Naive thymus-derived CD4-positive, alpha-beta T cell (primary cell): ENCODE measurements around the gene MRTFB. TPM values are rescaled to one million over a fixed set of nuclear protein-coding genes. Genes with fewer than 3 reads are reported as not detected.

Experiments used
- ATAC-seq: fragments of 150-1000 bp; cut with Tn5 transposase; 2 replicates; pipeline ENCODE4 v1.10.0; 2021; ENCODE audit warnings: mild to moderate bottlenecking, moderate library complexity
- CTCF ChIA-PET: fragments of 350-600 bp; sonication (Branson Sonifier 250); formaldehyde crosslinking; loops from one replicate; lab custom pipeline; 2021; ENCODE audit warnings: antibody characterized with exemption; lab: Charles Lee
- POLR2A ChIA-PET: fragments of 350-600 bp; sonication (Branson Sonifier 250); formaldehyde crosslinking; loops from one replicate; lab custom pipeline; 2021; ENCODE audit warnings: antibody characterized with exemption, inconsistent platforms; lab: Charles Lee
- DNase-seq, 9 donors: peaks; one replicate each; pipeline versions ENCODE4 v3.0.0 to v3.0.0-alpha.2; 2020 to 2022; ENCODE audit warnings: mixed read lengths in 1 of 9
- H3K27ac ChIP-seq: one replicate; pipeline ENCODE4 v1.7.0; 2013; ENCODE audit warnings: mild to moderate bottlenecking, low read depth, low read length, moderate library complexity
- H3K27me3 ChIP-seq, 2 donors: one replicate each; pipeline ENCODE4 v1.7.0; 2013; ENCODE audit warnings: low read length in 2 of 2, mild to moderate bottlenecking in 2 of 2, moderate library complexity in 2 of 2; ENCODE audit not compliant: control insufficient read depth in 2 of 2, insufficient read depth in 2 of 2
- H3K36me3 ChIP-seq, 3 experiments: 1 replicate in 2 of 3; 2 replicates in 1 of 3; pipeline ENCODE4 v1.7.0; 2013; ENCODE audit warnings: low read length in 3 of 3, mild to moderate bottlenecking in 3 of 3, moderate library complexity in 1 of 3; ENCODE audit not compliant: insufficient read depth in 3 of 3, control insufficient read depth in 2 of 3
- H3K4me1 ChIP-seq, 2 donors: one replicate each; pipeline ENCODE4 v1.7.0; 2013; ENCODE audit warnings: low read length in 2 of 2, mild to moderate bottlenecking in 2 of 2, moderate library complexity in 1 of 2; ENCODE audit not compliant: control insufficient read depth in 2 of 2, insufficient read depth in 2 of 2
- H3K4me3 ChIP-seq: 2 replicates; pipeline ENCODE4 v1.7.0; 2013; ENCODE audit warnings: mild to moderate bottlenecking, low read length
- H3K9me3 ChIP-seq, 3 experiments: 1 replicate in 2 of 3; 2 replicates in 1 of 3; pipeline ENCODE4 v1.7.0; 2013; ENCODE audit warnings: low read length in 3 of 3; ENCODE audit not compliant: control insufficient read depth in 2 of 3
- H3K27ac Mint-ChIP-seq, 9 donors: one replicate each; pipeline ENCODE4 v1.8.0; 2020 to 2022; ENCODE audit warnings: mixed read lengths in 9 of 9, mild to moderate bottlenecking in 8 of 9, moderate library complexity in 5 of 9, inconsistent platforms in 2 of 9
- H3K27me3 Mint-ChIP-seq, 5 donors: one replicate each; pipeline ENCODE4 v1.8.0; 2021 to 2022; ENCODE audit warnings: mixed read lengths in 5 of 5, mild to moderate bottlenecking in 1 of 5
- H3K36me3 Mint-ChIP-seq, 5 donors: one replicate each; pipeline ENCODE4 v1.8.0; 2020 to 2022; ENCODE audit warnings: mixed read lengths in 5 of 5, mild to moderate bottlenecking in 3 of 5, inconsistent platforms in 1 of 5
- H3K4me1 Mint-ChIP-seq, 7 donors: one replicate each; pipeline ENCODE4 v1.8.0; 2020 to 2022; ENCODE audit warnings: mixed read lengths in 7 of 7, mild to moderate bottlenecking in 3 of 7, inconsistent platforms in 1 of 7
- H3K4me3 Mint-ChIP-seq, 10 donors: one replicate each; pipeline ENCODE4 v1.8.0; 2020 to 2022; ENCODE audit warnings: mild to moderate bottlenecking in 10 of 10, mixed read lengths in 10 of 10, moderate library complexity in 6 of 10, inconsistent platforms in 2 of 10
- H3K9me3 Mint-ChIP-seq, 11 donors: one replicate each; pipeline ENCODE4 v1.8.0; 2020 to 2022; ENCODE audit warnings: mixed read lengths in 11 of 11, mild to moderate bottlenecking in 4 of 11, inconsistent platforms in 1 of 11, moderate library complexity in 1 of 11
- intact Hi-C, 2 donors: fragments of 100-400 bp; cut with micrococcal nuclease; formaldehyde crosslinking; loops; one replicate each; pipeline ENCODE4 v1.15.1; 2023
- polyA plus RNA-seq, 2 donors: library from polyadenylated mRNA; unstranded; fragments of 300-500 nt; fragmentation: Illumina TruSeq; gene quantifications; one replicate each; pipeline ENCODE4 v1.2.3, GENCODE V29; 2021
- total RNA-seq, 6 experiments: library from RNA in 5 of 6; stranded (reverse) in 5 of 6; gene quantifications; 1 replicate in 5 of 6; 2 replicates in 1 of 6; pipeline ENCODE4 v1.2.3 and lab custom pipeline; 2021 to 2026

Gene MRTFB
- total and polyA plus RNA-seq, 7 experiments from 2014 or later = 9.1 to 33.2 (median 25.4) TPM

DNA sequence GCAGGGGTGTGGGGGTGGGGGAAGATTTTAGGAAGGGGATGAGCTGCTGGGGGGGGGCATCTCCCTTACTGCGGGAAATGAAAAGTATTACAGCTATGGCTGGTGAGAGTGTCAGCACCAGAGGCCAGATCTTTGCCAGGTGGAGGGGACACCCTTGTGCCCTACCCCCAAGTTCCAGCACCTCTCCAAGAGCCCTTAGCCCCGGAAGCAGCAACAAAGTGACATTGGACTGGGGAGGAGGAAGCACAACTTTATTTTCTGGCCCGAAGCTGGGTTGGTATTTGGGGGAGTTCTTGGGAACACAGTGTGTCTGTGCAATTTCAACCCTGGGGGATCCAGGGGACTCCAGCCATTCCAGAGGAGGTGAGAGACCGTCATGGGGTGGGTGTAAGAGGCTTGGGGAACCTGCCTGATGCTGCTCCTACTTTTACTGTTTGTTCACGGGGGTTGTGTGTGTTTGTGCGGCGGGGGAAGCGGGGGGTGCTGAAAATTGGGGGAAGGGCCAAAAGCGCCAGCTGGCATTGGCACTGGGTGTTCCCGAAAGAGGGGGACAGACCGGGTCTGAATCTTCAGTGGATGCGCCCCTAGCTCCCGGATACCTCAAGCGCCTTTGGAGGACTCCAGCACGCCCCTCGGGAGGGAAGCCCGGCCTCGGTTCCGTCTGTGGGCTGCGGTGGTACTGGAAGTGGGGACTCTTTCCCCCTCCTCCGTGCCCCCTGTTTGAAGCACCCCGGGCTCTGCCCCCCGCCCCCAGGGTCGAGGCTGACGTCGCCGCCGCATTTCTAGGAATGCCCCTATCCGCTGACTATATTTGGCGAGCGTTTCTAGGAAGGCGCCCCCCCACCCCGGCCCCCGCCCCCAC lies 230.3 kb downstream of the MRTFB start:
- ATAC-seq (peak; percentile 36), DNase-seq (peak in 5 of 9 donors; percentile 22 to 63 (median 27))
- H3K27me3 Mint-ChIP-seq = peaks cover 0 to 43% (median 0%) of the 10 kb centered on the region in 5 donors
- peaks cover 7 to 8% of the 10 kb centered on the region in 2 donors for H3K4me1 ChIP-seq
- POLR2A ChIA-PET = interaction anchor here (1.0 to 1.5 kb wide), 3 partner anchors 8 to 305 kb away, joined by 3 to 8 read pairs (median 5); no protein-coding TSS in a partner anchor
- no peaks in the 10 kb centered on the region for H3K36me3 Mint-ChIP-seq
- H3K36me3 ChIP-seq = peaks cover 0 to 4% (median 0%) of the 10 kb centered on the region in 3 experiments
- H3K4me1 Mint-ChIP-seq = peaks cover 7 to 36% (median 31%) of the 10 kb centered on the region in 7 donors
- intact Hi-C loops = loop anchor here (1.0 to 10.0 kb wide), 12 partner anchors 8 to 331 kb away; partner anchors contain the start of genes BFAR (in 2 of the 2) and PARN (in 1 of the 2)
- peak overlapping the region; percentile 41 for H3K4me3 ChIP-seq
- CTCF ChIA-PET = interaction anchor here (0.8 to 2.8 kb wide), 6 partner anchors 8 to 228 kb away, joined by 3 to 12 read pairs (median 4); no protein-coding TSS in a partner anchor
- peak overlapping the region; percentile 83 to 91 (median 88) for H3K4me3 Mint-ChIP-seq
- no peaks in the 10 kb centered on the region for H3K9me3 Mint-ChIP-seq
- peak overlapping the region; percentile 45 for H3K27ac ChIP-seq
- peak overlapping the region; percentile 32 to 89 (median 79) for H3K27ac Mint-ChIP-seq
- no peaks in the 10 kb centered on the region for H3K27me3 ChIP-seq
- H3K9me3 ChIP-seq = no peaks in the 10 kb centered on the region

DNA sequence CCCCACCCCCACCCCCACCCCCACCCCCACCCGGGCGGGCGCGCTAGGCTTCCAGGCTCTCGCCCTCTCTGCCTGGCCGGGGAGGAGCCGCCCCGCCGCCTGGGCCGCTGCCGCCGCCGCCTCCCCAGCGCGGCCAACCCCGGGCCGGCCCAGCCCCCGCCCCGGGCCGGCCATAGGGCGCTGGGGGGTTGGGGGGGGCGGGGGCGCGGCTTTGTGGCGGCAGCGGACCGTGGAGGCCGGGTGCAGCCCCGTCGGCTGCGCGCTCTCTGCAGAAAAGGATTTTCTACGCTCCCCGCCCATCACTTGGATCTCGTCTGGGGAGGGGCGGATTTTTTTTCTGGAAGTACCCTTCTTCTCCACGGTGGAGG lies 230.9 kb downstream of the MRTFB start:
- Mint-ChIP-seq H3K9me3 (no peaks in the 10 kb centered on the region), H3K36me3 (no peaks in the 10 kb centered on the region), H3K4me3 (peak overlapping the region; percentile 69 to 91 (median 86)), H3K4me1 (peaks cover 11 to 42% (median 37%) of the 10 kb centered on the region in 7 donors), H3K27me3 (peaks cover 0 to 43% (median 0%) of the 10 kb centered on the region in 5 donors), H3K27ac (peak overlapping the region in 1 of 9 donors; percentile 67)
- ChIA-PET CTCF (interaction anchor here (1.1 to 1.4 kb wide), 2 partner anchors 200 to 225 kb away, joined by 3 to 12 read pairs; no protein-coding TSS in a partner anchor), POLR2A (interaction anchor here (1.0 to 1.5 kb wide), 2 partner anchors 16 to 304 kb away, joined by 3 to 8 read pairs; no protein-coding TSS in a partner anchor)
- peak in 1 of 9 donors; percentile 43 for DNase-seq
- ATAC-seq = peak; percentile 61
- peaks cover 7 to 14% of the 10 kb centered on the region in 2 donors for H3K4me1 ChIP-seq
- intact Hi-C loops = loop anchor here in 1 of 2 donors (5.0 to 10.0 kb wide), 3 partner anchors 53 to 330 kb away; partner anchors contain the start of genes BFAR and PARN
- no peaks in the 10 kb centered on the region for H3K27me3 ChIP-seq
- peak overlapping the region; percentile 65 for H3K27ac ChIP-seq
- no peaks in the 10 kb centered on the region for H3K9me3 ChIP-seq
- peaks cover 0 to 4% (median 0%) of the 10 kb centered on the region in 3 experiments for H3K36me3 ChIP-seq
- peak overlapping the region; percentile 55 for H3K4me3 ChIP-seq

DNA sequence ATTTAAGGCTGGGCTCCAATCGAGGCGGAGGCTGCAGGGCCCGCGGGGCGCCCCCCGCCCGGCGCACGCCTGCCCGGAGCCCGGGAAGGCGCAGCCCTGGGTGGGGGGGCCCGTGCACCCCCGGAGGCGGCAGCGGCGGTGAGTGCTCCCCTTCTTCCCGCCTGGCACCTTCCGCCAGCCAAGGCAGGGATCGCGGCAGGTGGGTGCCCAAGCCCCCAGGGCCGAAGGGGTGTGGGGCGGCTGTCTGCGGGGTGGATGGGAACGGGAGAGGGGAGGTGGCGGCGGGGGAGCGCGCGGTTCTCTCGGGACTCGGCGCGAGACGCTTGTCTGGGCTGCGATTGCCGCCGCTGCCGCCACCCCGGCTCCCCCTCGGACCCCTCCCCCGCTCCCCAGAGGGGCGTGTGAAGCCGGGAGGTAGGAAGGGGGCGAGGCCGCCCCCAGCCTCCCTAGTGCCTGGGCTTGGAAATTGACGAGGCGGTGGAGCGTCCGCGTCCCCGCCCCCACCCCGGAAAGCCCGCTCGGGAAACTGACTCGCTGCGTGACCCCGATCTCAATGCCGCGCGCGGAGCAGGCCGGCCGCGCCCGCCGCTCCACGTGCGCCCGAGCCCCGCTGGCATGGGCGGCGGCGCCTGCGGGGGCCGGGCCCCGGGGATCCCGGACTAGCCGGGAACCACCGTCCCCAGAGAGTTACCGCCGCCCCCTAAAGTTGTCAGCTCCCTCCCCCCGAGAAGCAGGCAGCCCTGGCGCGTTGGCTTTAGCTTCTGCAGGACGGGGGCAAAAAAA lies 231.5 kb downstream of the MRTFB start:
- ChIA-PET POLR2A (interaction anchor here (1.1 kb wide), 1 partner anchor 23 kb away, joined by 3 read pairs; no protein-coding TSS in a partner anchor), CTCF (interaction anchor here (0.9 kb wide), 1 partner anchor 297 kb away, joined by 4 read pairs; no protein-coding TSS in a partner anchor)
- H3K27me3 Mint-ChIP-seq = peaks cover 0 to 43% (median 0%) of the 10 kb centered on the region in 5 donors
- Histone ChIP-seq H3K4me3 (peak overlapping the region; percentile 55), H3K9me3 (no peaks in the 10 kb centered on the region), H3K27me3 (no peaks in the 10 kb centered on the region), H3K4me1 (peaks cover 7 to 20% of the 10 kb centered on the region in 2 donors), H3K36me3 (peaks cover 0 to 4% (median 0%) of the 10 kb centered on the region in 3 experiments), H3K27ac (peak overlapping the region; percentile 65)
- H3K27ac Mint-ChIP-seq = peak overlapping the region in 6 of 9 donors; percentile 31 to 82 (median 46)
- H3K9me3 Mint-ChIP-seq = no peaks in the 10 kb centered on the region
- peak overlapping the region; percentile 79 to 91 (median 86) for H3K4me3 Mint-ChIP-seq
- intact Hi-C loops = loop anchor here in 1 of 2 donors (5.0 to 10.0 kb wide), 3 partner anchors 52 to 330 kb away; partner anchors contain the start of genes BFAR and PARN
- peak; percentile 34 for ATAC-seq
- DNase-seq = peak in 5 of 9 donors; percentile 23 to 39 (median 28)
- H3K36me3 Mint-ChIP-seq = no peaks in the 10 kb centered on the region
- H3K4me1 Mint-ChIP-seq = peaks cover 12 to 47% (median 42%) of the 10 kb centered on the region in 7 donors

DNA sequence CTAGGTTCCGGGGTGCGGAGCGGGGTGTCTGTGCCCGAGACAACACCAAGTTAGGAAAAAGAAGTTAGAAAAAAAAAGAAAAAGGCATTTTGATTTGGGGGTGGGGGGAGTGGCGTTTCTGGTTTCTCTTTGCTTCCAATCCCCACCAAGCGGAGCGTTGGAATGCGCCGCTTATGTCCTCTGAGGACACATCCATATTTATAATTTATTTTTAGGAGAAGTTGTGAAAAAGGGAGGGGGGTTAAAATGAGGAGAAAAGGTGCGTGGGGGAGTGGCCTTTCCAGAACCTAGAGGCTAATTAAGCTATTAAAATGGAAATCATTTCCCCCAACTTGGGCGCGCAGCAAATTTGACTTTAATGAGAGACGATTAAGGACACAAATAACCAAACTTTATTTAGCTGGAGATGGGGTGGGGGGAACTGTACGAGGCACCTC lies 232.1 kb downstream of the MRTFB start:
- ATAC-seq (no peak), DNase-seq (no peak)
- intact Hi-C loops = loop anchor here in 1 of 2 donors (5.0 to 10.0 kb wide), 3 partner anchors 52 to 329 kb away; partner anchors contain the start of genes BFAR and PARN
- Mint-ChIP-seq H3K4me1 (peaks cover 12 to 54% (median 48%) of the 10 kb centered on the region in 7 donors), H3K36me3 (no peaks in the 10 kb centered on the region), H3K9me3 (no peaks in the 10 kb centered on the region), H3K4me3 (peak overlapping the region; percentile 79 to 91 (median 86)), H3K27me3 (peaks cover 0 to 43% (median 0%) of the 10 kb centered on the region in 5 donors), H3K27ac (peak overlapping the region in 6 of 9 donors; percentile 31 to 82 (median 46))
- H3K4me3 ChIP-seq = peak overlapping the region; percentile 55
- H3K27ac ChIP-seq = peak overlapping the region; percentile 64
- ChIA-PET CTCF (interaction anchor here (0.9 kb wide), 1 partner anchor 297 kb away, joined by 4 read pairs; no protein-coding TSS in a partner anchor), POLR2A (interaction anchor here (1.1 kb wide), 1 partner anchor 23 kb away, joined by 3 read pairs; no protein-coding TSS in a partner anchor)
- peaks cover 7 to 26% of the 10 kb centered on the region in 2 donors for H3K4me1 ChIP-seq
- peaks cover 0 to 4% (median 0%) of the 10 kb centered on the region in 3 experiments for H3K36me3 ChIP-seq
- H3K27me3 ChIP-seq = no peaks in the 10 kb centered on the region
- no peaks in the 10 kb centered on the region for H3K9me3 ChIP-seq

DNA sequence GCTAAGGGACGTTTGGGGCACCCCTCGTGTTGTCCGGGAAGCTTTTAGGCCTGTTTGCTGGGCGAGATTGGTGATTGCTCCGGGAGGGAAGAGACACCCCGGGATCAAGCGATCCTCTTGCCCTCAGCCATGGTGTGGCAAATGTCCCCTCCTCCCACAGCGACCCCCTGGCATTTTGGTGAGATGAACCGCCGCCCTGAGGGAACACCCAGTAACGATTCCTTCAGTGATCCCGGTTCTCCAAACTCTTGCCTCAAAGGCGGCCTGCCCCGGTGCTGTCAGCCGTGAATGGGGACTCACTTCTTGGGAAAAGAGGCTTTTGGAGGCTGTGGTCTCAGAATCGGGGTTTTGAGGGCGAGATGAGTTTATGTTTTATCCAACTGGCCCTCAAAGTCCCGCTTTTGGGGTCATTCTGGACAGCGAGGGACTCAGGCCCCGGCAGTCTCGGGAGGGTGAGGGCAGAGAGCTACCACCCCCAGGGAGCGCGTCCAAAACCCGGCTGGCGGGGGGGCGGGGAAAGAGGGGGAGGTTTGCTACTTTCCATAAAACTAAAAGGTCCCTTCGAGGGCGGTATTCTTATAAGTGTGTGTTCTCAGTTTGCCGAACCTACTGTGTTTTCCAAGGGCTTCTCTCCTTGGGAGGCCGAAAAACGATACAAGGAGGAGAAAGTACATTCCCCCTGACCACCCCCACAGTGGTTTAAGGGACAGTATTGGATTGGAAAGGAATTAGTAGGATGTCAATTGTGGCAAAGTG lies 232.7 kb downstream of the MRTFB start:
- Mint-ChIP-seq H3K4me1 (peaks cover 14 to 60% (median 51%) of the 10 kb centered on the region in 7 donors), H3K9me3 (no peaks in the 10 kb centered on the region), H3K36me3 (no peaks in the 10 kb centered on the region), H3K4me3 (peak overlapping the region; percentile 79 to 91 (median 86)), H3K27me3 (peaks cover 0 to 43% (median 0%) of the 10 kb centered on the region in 5 donors), H3K27ac (peak overlapping the region in 5 of 9 donors; percentile 37 to 78 (median 46))
- ChIA-PET CTCF (interaction anchor here (0.9 kb wide), 1 partner anchor 296 kb away, joined by 4 read pairs; no protein-coding TSS in a partner anchor), POLR2A (interaction anchor here (1.1 kb wide), 1 partner anchor 24 kb away, joined by 3 read pairs; no protein-coding TSS in a partner anchor)
- H3K4me3 ChIP-seq = peak overlapping the region; percentile 55
- H3K27me3 ChIP-seq = no peaks in the 10 kb centered on the region
- H3K9me3 ChIP-seq = no peaks in the 10 kb centered on the region
- H3K27ac ChIP-seq = no peak overlapping the region
- peaks cover 0 to 4% (median 0%) of the 10 kb centered on the region in 3 experiments for H3K36me3 ChIP-seq
- H3K4me1 ChIP-seq = peaks cover 7 to 32% of the 10 kb centered on the region in 2 donors
- ATAC-seq (no peak), DNase-seq (no peak)
- intact Hi-C loops = loop anchor here in 1 of 2 donors (5.0 to 10.0 kb wide), 3 partner anchors 51 to 328 kb away; partner anchors contain the start of genes BFAR and PARN
